ENCODE measurements around the gene DLG1.

Gene DLG1

DNA sequence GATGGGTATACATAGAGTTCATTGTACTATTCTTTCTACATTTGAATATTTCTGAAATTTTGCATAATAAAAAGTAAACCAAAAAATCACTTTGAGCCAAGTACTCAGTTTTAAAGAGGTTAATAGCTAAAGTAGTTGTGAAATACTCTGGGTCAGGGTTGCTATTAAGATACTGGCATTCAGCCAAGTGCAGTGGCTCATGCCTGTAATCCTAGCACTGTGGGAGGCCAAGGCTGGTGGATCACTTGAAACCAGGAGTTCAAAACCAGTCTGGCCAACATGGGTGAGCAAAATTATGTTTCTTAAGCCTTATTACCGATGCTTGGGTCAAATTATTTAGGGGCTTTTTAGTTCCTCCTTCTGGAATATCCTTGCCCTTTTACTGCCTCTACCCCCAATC, 146.8 kb downstream of the DLG1 start:
- H3K4me2 ChIP-seq (ENCODE audit: low read length, poor library complexity, severe bottlenecking): no peak overlapping the region
- no peak overlapping the region for H3K27ac ChIP-seq (ENCODE audit: low read length, poor library complexity, severe bottlenecking)
- H3K4ac ChIP-seq (ENCODE audit: low read depth in 1 of 2, low read length in 2 of 2): no peak overlapping the region
- H3K18ac ChIP-seq (ENCODE audit: low read depth in 1 of 2, low read length in 2 of 2): no peak overlapping the region
- no peak overlapping the region for H2AFZ ChIP-seq (ENCODE audit: low read depth, low read length)
- H3K9ac ChIP-seq (ENCODE audit: low read length): no peak overlapping the region
- no peak overlapping the region for H4K8ac ChIP-seq (ENCODE audit: low read length)
- peaks cover 2% of the 10 kb centered on the region for H3K79me1 ChIP-seq (replicated peaks; ENCODE audit: low read length, poor library complexity, severe bottlenecking)
- 100% methylated on average over 1 of the region's 1 CpG for WGBS
- no peak overlapping the region for H2BK5ac ChIP-seq (ENCODE audit: low read depth, low read length, poor library complexity, severe bottlenecking)
- peaks cover 14% of the 10 kb centered on the region for H3K9me3 ChIP-seq (ENCODE audit: control insufficient read depth, low read length)
- H3K23ac ChIP-seq (ENCODE audit: low read length in 2 of 2): no peak overlapping the region
- no peak overlapping the region for H2AK5ac ChIP-seq (ENCODE audit: low read length, severe bottlenecking)
- H3K4me3 ChIP-seq (ENCODE audit: insufficient read depth in 1 of 2, low read depth in 1 of 2, low read length in 2 of 2): no peak overlapping the region
- H3K14ac ChIP-seq (ENCODE audit: low read length in 2 of 2): no peak overlapping the region
- H3K36me3 ChIP-seq (ENCODE audit: control insufficient read depth in 1 of 2, insufficient read depth in 2 of 2, low read depth in 1 of 2, low read length in 2 of 2): peaks cover 9 to 16% of the 10 kb centered on the region in 2 experiments
- H4K91ac ChIP-seq (ENCODE audit: low read length): no peak overlapping the region
- no peak overlapping the region for H2BK12ac ChIP-seq (ENCODE audit: low read length in 2 of 2)
- H2BK120ac ChIP-seq (ENCODE audit: low read depth, low read length): no peak overlapping the region
- no peak overlapping the region for H2BK15ac ChIP-seq (ENCODE audit: low read depth, poor library complexity, severe bottlenecking)
- peak; percentile 69 for DNase-seq
- no peaks in the 10 kb centered on the region for H3K27me3 ChIP-seq (ENCODE audit: control insufficient read depth in 1 of 2, insufficient read depth in 1 of 2, low read length in 2 of 2)
- H3K4me1 ChIP-seq (ENCODE audit: control insufficient read depth, insufficient read depth, low read depth, low read length): peaks cover 3% of the 10 kb centered on the region

DNA sequence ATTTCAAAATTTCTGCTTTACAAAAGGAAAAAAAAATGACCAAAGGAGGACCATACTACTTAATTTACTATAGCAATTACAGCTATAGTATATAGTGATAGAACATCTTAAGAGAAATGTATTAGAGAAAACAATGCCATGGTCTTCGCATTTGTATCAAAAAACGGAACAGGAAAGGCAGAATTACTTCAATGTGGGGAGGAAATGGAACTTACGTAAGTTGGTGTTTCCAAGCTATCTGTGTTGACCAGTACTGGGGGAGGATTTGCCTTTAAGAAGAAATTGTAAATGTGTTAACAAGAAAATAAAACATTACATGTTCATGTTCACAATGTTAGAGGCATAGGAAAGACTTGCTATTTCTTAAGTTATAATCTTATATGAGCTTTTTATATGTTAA, 148.9 kb downstream of the DLG1 start:
- Histone ChIP-seq H3K4me1 (ENCODE audit: control insufficient read depth, insufficient read depth, low read depth, low read length) (peaks cover 2% of the 10 kb centered on the region), H2BK120ac (ENCODE audit: low read depth, low read length) (no peak overlapping the region), H3K9me3 (ENCODE audit: control insufficient read depth, low read length) (peaks cover under 1% of the 10 kb centered on the region), H3K36me3 (ENCODE audit: control insufficient read depth in 1 of 2, insufficient read depth in 2 of 2, low read depth in 1 of 2, low read length in 2 of 2) (peaks cover 4 to 5% of the 10 kb centered on the region in 2 experiments), H2BK15ac (ENCODE audit: low read depth, poor library complexity, severe bottlenecking) (no peak overlapping the region), H3K4me2 (ENCODE audit: low read length, poor library complexity, severe bottlenecking) (no peak overlapping the region), H3K4ac (ENCODE audit: low read depth in 1 of 2, low read length in 2 of 2) (no peak overlapping the region), H3K23ac (ENCODE audit: low read length in 2 of 2) (no peak overlapping the region), H2BK12ac (ENCODE audit: low read length in 2 of 2) (no peak overlapping the region), H3K27ac (ENCODE audit: low read length, poor library complexity, severe bottlenecking) (no peak overlapping the region), H2BK5ac (ENCODE audit: low read depth, low read length, poor library complexity, severe bottlenecking) (no peak overlapping the region), H2AFZ (ENCODE audit: low read depth, low read length) (no peak overlapping the region), H3K27me3 (ENCODE audit: control insufficient read depth in 1 of 2, insufficient read depth in 1 of 2, low read length in 2 of 2) (no peaks in the 10 kb centered on the region), H3K18ac (ENCODE audit: low read depth in 1 of 2, low read length in 2 of 2) (no peak overlapping the region), H2AK5ac (ENCODE audit: low read length, severe bottlenecking) (no peak overlapping the region), H3K4me3 (ENCODE audit: insufficient read depth in 1 of 2, low read depth in 1 of 2, low read length in 2 of 2) (no peak overlapping the region), H4K91ac (ENCODE audit: low read length) (no peak overlapping the region), H3K14ac (ENCODE audit: low read length in 2 of 2) (no peak overlapping the region), H3K9ac (ENCODE audit: low read length) (no peak overlapping the region), H3K79me1 (replicated peaks; ENCODE audit: low read length, poor library complexity, severe bottlenecking) (peaks cover 6% of the 10 kb centered on the region), H4K8ac (ENCODE audit: low read length) (no peak overlapping the region)
- DNase-seq: no peak
- 93% methylated on average over 3 of the region's 3 CpGs for WGBS

DNA sequence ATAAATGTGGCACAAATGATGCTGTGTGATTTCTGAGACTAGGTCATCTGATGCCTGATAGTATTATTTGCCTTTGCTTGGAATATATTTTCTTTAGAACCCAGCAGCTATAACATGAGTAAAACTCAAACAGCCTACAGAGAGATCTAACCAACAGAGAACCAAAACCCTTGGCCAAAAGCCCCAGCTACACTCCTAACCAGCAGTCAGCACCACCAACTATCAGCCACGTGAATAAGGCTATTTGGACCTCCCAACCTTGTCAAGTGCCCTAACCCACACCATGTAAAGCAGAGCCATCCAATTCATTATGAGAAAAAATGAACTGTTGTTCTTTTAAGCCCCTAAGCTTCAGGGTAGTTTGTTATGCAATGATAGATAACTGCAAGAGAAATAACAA, 154.2 kb downstream of the DLG1 start:
- peaks cover 7% of the 10 kb centered on the region for H3K79me1 ChIP-seq (replicated peaks; ENCODE audit: low read length, poor library complexity, severe bottlenecking)
- no peak overlapping the region for H2BK12ac ChIP-seq (ENCODE audit: low read length in 2 of 2)
- no peak overlapping the region for H3K4ac ChIP-seq (ENCODE audit: low read depth in 1 of 2, low read length in 2 of 2)
- no peak overlapping the region for H2BK5ac ChIP-seq (ENCODE audit: low read depth, low read length, poor library complexity, severe bottlenecking)
- H3K9me3 ChIP-seq (ENCODE audit: control insufficient read depth, low read length): no peaks in the 10 kb centered on the region
- H3K23ac ChIP-seq (ENCODE audit: low read length in 2 of 2): no peak overlapping the region
- no peak overlapping the region for H3K4me2 ChIP-seq (ENCODE audit: low read length, poor library complexity, severe bottlenecking)
- H3K27ac ChIP-seq (ENCODE audit: low read length, poor library complexity, severe bottlenecking): no peak overlapping the region
- DNase-seq: no peak
- no peaks in the 10 kb centered on the region for H3K27me3 ChIP-seq (ENCODE audit: control insufficient read depth in 1 of 2, insufficient read depth in 1 of 2, low read length in 2 of 2)
- no peak overlapping the region for H3K14ac ChIP-seq (ENCODE audit: low read length in 2 of 2)
- H2AK5ac ChIP-seq (ENCODE audit: low read length, severe bottlenecking): no peak overlapping the region
- no peak overlapping the region for H4K91ac ChIP-seq (ENCODE audit: low read length)
- H2AFZ ChIP-seq (ENCODE audit: low read depth, low read length): no peak overlapping the region
- WGBS: 67% methylated on average over 1 of the region's 1 CpG
- no peak overlapping the region for H3K9ac ChIP-seq (ENCODE audit: low read length)
- no peak overlapping the region for H2BK15ac ChIP-seq (ENCODE audit: low read depth, poor library complexity, severe bottlenecking)
- no peaks in the 10 kb centered on the region for H3K4me1 ChIP-seq (ENCODE audit: control insufficient read depth, insufficient read depth, low read depth, low read length)
- H3K4me3 ChIP-seq (ENCODE audit: insufficient read depth in 1 of 2, low read depth in 1 of 2, low read length in 2 of 2): no peak overlapping the region
- no peak overlapping the region for H2BK120ac ChIP-seq (ENCODE audit: low read depth, low read length)
- no peak overlapping the region for H3K18ac ChIP-seq (ENCODE audit: low read depth in 1 of 2, low read length in 2 of 2)
- no peak overlapping the region for H4K8ac ChIP-seq (ENCODE audit: low read length)
- H3K36me3 ChIP-seq (ENCODE audit: control insufficient read depth in 1 of 2, insufficient read depth in 2 of 2, low read depth in 1 of 2, low read length in 2 of 2): peaks cover 0 to 18% of the 10 kb centered on the region in 2 experiments

DNA sequence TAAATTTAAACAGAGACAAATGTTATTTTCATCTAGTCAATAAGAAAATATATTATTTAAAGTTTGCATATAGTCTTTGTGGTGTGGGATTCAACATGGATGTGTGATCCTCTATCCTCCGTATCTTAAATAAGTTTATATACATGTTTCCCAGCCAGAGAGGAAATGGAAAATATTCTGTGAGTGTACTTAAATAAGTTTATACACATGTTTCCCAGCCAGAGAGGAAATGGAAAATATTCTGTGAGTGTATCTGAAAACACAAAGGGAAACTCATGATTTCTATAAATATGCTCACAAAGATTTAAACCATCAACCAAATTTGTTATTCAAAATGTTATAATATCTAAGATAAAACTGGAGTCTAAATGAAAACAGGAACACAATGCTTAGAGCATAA, 158.8 kb downstream of the DLG1 start:
- H3K18ac ChIP-seq (ENCODE audit: low read depth in 1 of 2, low read length in 2 of 2): no peak overlapping the region
- no peak overlapping the region for H2BK120ac ChIP-seq (ENCODE audit: low read depth, low read length)
- H4K91ac ChIP-seq (ENCODE audit: low read length): no peak overlapping the region
- H3K14ac ChIP-seq (ENCODE audit: low read length in 2 of 2): no peak overlapping the region
- no peak overlapping the region for H2AK5ac ChIP-seq (ENCODE audit: low read length, severe bottlenecking)
- H3K9ac ChIP-seq (ENCODE audit: low read length): no peak overlapping the region
- no peak overlapping the region for H4K8ac ChIP-seq (ENCODE audit: low read length)
- no peak overlapping the region for H2BK12ac ChIP-seq (ENCODE audit: low read length in 2 of 2)
- no peaks in the 10 kb centered on the region for H3K9me3 ChIP-seq (ENCODE audit: control insufficient read depth, low read length)
- no peak overlapping the region for H3K27ac ChIP-seq (ENCODE audit: low read length, poor library complexity, severe bottlenecking)
- H3K23ac ChIP-seq (ENCODE audit: low read length in 2 of 2): no peak overlapping the region
- peaks cover 6% of the 10 kb centered on the region for H3K79me1 ChIP-seq (replicated peaks; ENCODE audit: low read length, poor library complexity, severe bottlenecking)
- H3K4me3 ChIP-seq (ENCODE audit: insufficient read depth in 1 of 2, low read depth in 1 of 2, low read length in 2 of 2): no peak overlapping the region
- H2BK5ac ChIP-seq (ENCODE audit: low read depth, low read length, poor library complexity, severe bottlenecking): no peak overlapping the region
- H3K4ac ChIP-seq (ENCODE audit: low read depth in 1 of 2, low read length in 2 of 2): no peak overlapping the region
- no peak for DNase-seq
- no peaks in the 10 kb centered on the region for H3K27me3 ChIP-seq (ENCODE audit: control insufficient read depth in 1 of 2, insufficient read depth in 1 of 2, low read length in 2 of 2)
- H2AFZ ChIP-seq (ENCODE audit: low read depth, low read length): no peak overlapping the region
- peaks cover 13 to 58% of the 10 kb centered on the region in 2 experiments for H3K36me3 ChIP-seq (ENCODE audit: control insufficient read depth in 1 of 2, insufficient read depth in 2 of 2, low read depth in 1 of 2, low read length in 2 of 2)
- no peaks in the 10 kb centered on the region for H3K4me1 ChIP-seq (ENCODE audit: control insufficient read depth, insufficient read depth, low read depth, low read length)
- no peak overlapping the region for H2BK15ac ChIP-seq (ENCODE audit: low read depth, poor library complexity, severe bottlenecking)
- no peak overlapping the region for H3K4me2 ChIP-seq (ENCODE audit: low read length, poor library complexity, severe bottlenecking)
- WGBS: no CpG with 5 or more reads among the region's 1 CpG
